Body of pancreas (tissue), 4 donors: ENCODE results near the gene RAMAC. TPM values are rescaled to one million over a fixed set of nuclear protein-coding genes. Genes with fewer than 3 reads are reported as not detected.
"Not testable (repeated sequence)": the region's sequence is repeated elsewhere in the genome, so short reads cannot be mapped to it uniquely, and the experiment has no call there.

Experiments
- ATAC-seq: fragments of 150-250 bp; one replicate; pipeline ENCODE4 v1.9.1; 2016
- DNase-seq, 4 donors: peaks; one replicate each; pipeline ENCODE4 v3.0.0-alpha.2; 2019
- H3K27ac ChIP-seq, 4 donors: fragments of 200-600 bp; sonication (generic); 1 replicate in 3 of 4; 2 replicates in 1 of 4; pipeline versions ENCODE4 v1.5.1 to v1.6.1; 2016 to 2019; ENCODE audit warnings: mild to moderate bottlenecking in 1 of 4, mixed read lengths in 1 of 4, moderate library complexity in 1 of 4
- H3K27me3 ChIP-seq, 2 donors: fragments of 200-600 bp; sonication (generic); one replicate each; pipeline ENCODE4 v1.6.0; 2016; ENCODE audit warnings: mild to moderate bottlenecking in 1 of 2
- H3K36me3 ChIP-seq, 2 donors: fragments of 200-600 bp; sonication (generic); replicated peaks in 1 of 2; 2 replicates each; pipeline ENCODE4 v1.5.1; 2016; ENCODE audit warnings: low read depth in 2 of 2; ENCODE audit not compliant: insufficient read depth in 1 of 2
- H3K4me1 ChIP-seq: fragments of 200-600 bp; sonication (generic); one replicate; pipeline ENCODE4 v1.6.0; 2016
- H3K4me3 ChIP-seq, 2 donors: fragments of 200-600 bp; sonication (generic); 1 replicate in 1 of 2; 2 replicates in 1 of 2; pipeline ENCODE4 v1.5.1; 2016 to 2019
- H3K9me3 ChIP-seq, 3 donors: fragments of 200-600 bp; sonication (generic); 1 replicate in 2 of 3; 2 replicates in 1 of 3; pipeline ENCODE4 v1.5.1; 2016
- POLR2A ChIP-seq, 3 donors: fragments of 450-650 bp; IDR thresholded peaks; one replicate each; pipeline ENCODE4 v1.6.1; 2016; ENCODE audit warnings: antibody characterized with exemption in 3 of 3, mild to moderate bottlenecking in 2 of 3
- WGBS, 2 donors: methylation state at CpG; one replicate each; pipeline ENCODE4 v1.1.5; 2017; 5-methylcytosine and 5-hydroxymethylcytosine counted together
- intact Hi-C: fragments of 100-400 bp; cut with DNase I; formaldehyde crosslinking; loops from one replicate; pipeline ENCODE4 v1.15.1; 2023
- total RNA-seq, 2 donors: library from RNA; depleted of rRNA; stranded (reverse); fragments of >200 nt; gene quantifications; one replicate each; pipeline ENCODE4 v1.1.0, GENCODE V29; 2016
- TF ChIP-seq, protein P1 (sequence below), 7 experiments: fragments of 450-650 bp in 4 of 7; fragments of 200-600 bp in 3 of 7; sonication (generic) in 3 of 7; IDR thresholded peaks; one replicate each; pipeline ENCODE4 v1.5.1; 2016 to 2019; ENCODE audit warnings: antibody characterized with exemption in 7 of 7

RAMAC gene
- total RNA-seq, 2 donors from 2014 or later = 9.1 to 12.2 TPM

DNA sequence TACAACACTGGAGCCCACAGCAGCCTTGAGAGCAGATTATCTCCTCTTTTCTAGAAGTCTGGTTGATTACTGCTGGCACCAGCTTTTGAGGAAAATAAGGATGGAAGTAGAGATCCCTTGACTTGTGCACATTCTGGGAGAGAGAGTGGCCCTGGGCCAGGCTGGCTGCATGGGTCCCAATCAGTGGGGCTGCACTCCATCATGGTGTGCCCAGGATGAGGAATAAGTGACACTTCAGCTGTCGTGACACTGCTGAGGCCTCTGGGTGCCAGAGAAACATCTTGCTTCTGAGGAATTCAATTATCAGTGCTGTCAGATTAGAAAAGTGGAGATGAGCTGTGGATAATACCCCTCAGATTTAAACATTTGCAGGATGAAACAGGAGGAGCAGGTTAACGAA, 9.1 kb downstream of the RAMAC start:
- no peak for DNase-seq
- 80 to 93% methylated on average over 2 of the region's 2 CpGs for WGBS, 2 donors
- intact Hi-C loops = loop anchor here (5.0 kb wide), 1 partner anchor 148 kb away; no protein-coding TSS in a partner anchor
- Histone ChIP-seq H3K36me3 (no peaks in the 10 kb centered on the region), H3K4me3 (no peak overlapping the region), H3K27ac (no peak overlapping the region), H3K9me3 (no peaks in the 10 kb centered on the region), H3K27me3 (no peaks in the 10 kb centered on the region), H3K4me1 (peaks cover 18% of the 10 kb centered on the region)
- no peak for ATAC-seq
- TF ChIP-seq, protein P1, sequence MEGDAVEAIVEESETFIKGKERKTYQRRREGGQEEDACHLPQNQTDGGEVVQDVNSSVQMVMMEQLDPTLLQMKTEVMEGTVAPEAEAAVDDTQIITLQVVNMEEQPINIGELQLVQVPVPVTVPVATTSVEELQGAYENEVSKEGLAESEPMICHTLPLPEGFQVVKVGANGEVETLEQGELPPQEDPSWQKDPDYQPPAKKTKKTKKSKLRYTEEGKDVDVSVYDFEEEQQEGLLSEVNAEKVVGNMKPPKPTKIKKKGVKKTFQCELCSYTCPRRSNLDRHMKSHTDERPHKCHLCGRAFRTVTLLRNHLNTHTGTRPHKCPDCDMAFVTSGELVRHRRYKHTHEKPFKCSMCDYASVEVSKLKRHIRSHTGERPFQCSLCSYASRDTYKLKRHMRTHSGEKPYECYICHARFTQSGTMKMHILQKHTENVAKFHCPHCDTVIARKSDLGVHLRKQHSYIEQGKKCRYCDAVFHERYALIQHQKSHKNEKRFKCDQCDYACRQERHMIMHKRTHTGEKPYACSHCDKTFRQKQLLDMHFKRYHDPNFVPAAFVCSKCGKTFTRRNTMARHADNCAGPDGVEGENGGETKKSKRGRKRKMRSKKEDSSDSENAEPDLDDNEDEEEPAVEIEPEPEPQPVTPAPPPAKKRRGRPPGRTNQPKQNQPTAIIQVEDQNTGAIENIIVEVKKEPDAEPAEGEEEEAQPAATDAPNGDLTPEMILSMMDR (IDR thresholded peaks at IDR 0.05) = no peak
- TF ChIP-seq POLR2A (IDR thresholded peaks at IDR 0.05) = no peak

DNA sequence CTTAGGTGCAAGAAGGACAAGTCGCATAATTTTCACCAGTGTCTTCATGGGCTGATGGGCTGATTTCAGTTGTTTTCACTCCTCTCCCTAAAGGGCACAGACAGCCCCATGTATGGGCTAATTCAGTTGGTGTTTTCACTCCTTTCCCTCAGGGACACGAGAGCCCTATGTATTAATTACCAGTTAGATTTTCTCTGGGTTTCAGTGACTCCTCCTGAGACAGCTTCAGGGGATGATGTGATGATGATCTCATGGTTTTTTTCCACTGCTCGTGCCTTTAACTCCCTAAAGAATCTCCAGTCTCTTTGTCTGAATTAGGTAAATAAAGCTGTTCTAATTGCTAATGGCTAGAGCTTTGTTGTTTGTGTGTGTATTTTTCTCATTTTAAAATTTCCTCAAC, 9.9 kb downstream of the RAMAC start:
- intact Hi-C loops = loop anchor here (5.0 kb wide), 1 partner anchor 149 kb away; no protein-coding TSS in a partner anchor
- WGBS, 2 donors = 81 to 86% methylated on average over 3 of the region's 3 CpGs
- Histone ChIP-seq H3K4me1 (peaks cover 25% of the 10 kb centered on the region), H3K4me3 (no peak overlapping the region), H3K27me3 (no peaks in the 10 kb centered on the region), H3K36me3 (no peaks in the 10 kb centered on the region), H3K9me3 (no peaks in the 10 kb centered on the region), H3K27ac (no peak overlapping the region)
- ATAC-seq (no peak), DNase-seq (no peak)
- TF ChIP-seq, protein P1 (IDR thresholded peaks at IDR 0.05) = no peak
- no peak for TF ChIP-seq POLR2A (IDR thresholded peaks at IDR 0.05)

DNA sequence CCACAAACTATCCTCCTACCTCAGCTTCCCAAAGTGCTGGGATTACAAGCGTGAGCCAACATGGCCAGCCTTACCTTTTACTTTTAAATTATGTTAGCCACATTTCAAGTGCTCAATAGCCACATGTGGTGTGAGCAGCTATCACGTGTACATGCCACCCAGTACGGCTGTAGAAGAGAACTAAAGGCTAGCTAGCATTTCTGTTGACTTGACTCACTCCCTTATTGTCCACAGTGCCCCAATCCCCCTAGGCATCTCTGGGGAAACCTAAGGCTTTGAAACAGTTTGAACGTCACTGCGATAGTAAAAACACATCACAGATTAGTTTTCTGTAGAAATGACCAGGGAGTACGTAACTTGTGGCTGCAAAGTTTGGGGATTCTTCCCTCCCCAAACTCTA, 13.4 kb downstream of the RAMAC start:
- intact Hi-C loops = loop anchor here (5.0 kb wide), 1 partner anchor 152 kb away; no protein-coding TSS in a partner anchor
- ATAC-seq = no peak
- H3K4me3 ChIP-seq = no peak overlapping the region
- H3K9me3 ChIP-seq = no peaks in the 10 kb centered on the region
- H3K36me3 ChIP-seq = no peaks in the 10 kb centered on the region
- peaks cover 17% of the 10 kb centered on the region for H3K4me1 ChIP-seq
- no peak for DNase-seq
- TF ChIP-seq, protein P1 (IDR thresholded peaks at IDR 0.05) = no peak
- no peaks in the 10 kb centered on the region for H3K27me3 ChIP-seq
- H3K27ac ChIP-seq = peak overlapping the region; percentile 66 to 80 (median 74)
- 90 to 92% methylated on average over 6 of the region's 6 CpGs for WGBS, 2 donors

DNA sequence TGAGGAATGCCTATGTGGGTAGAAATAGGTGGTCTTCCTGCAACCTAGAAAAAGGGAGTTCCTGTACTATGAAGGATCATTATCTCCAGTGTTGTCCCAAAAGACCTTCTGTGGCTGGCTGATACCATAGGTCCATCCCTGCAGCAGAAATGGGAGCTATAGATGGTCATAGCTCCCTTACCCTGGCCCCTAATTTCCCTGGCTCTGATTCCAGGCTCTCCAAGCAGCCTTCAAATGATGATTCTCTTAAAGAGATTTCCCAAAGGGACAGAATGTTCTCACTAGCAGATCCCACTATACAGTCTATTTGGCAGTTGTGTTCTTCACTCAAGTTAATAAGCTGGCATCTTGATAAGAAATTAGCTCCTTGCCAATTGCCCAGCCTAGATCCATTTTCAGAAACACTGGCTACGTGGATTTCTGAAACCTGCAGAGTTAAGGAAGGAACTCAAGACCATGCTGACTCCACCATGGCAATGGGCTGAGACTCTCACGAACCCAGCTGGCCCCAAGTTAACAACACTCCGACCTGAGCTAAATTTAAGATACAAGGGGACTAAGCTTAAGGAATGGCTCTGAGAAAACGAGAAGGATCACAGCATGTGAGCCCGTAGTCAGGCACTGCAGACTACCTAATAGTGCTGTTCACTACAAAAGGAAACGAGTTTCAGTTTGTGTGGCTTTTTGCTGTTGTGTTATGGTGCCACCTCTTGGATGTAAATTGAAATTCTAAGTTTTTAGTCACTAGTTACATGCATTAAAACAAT, 14.1 kb downstream of the RAMAC start:
- peak; percentile 27 to 59 (median 46) for DNase-seq

DNA sequence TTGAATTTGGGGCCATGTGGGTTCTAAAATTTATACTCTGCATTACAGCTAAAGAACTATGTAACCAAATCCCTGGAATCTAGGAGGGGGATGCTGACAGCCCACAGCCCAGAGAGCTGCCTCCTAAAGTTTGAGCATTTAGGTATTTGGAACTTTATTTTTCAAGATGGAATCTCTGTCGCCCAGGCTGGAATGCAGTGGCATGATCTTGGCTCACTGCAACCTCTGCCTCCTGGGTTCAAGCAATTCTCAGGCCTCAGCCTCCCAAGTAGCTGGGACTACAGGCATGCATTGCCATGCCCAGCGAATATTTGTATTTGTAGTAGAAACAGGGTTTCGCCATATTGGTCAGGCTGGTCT, 14.6 kb downstream of the RAMAC start:
- H3K36me3 ChIP-seq, DNase-seq, H3K27me3 ChIP-seq, intact Hi-C loops, ATAC-seq, H3K4me3 ChIP-seq, H3K9me3 ChIP-seq: not testable (repeated sequence)
- WGBS, 2 donors = 38 to 78% methylated on average over 3 of the region's 3 CpGs
- H3K27ac ChIP-seq = peak overlapping the region in 3 of 4 donors; percentile 74 to 80 (median 75)
- peaks cover 17% of the 10 kb centered on the region for H3K4me1 ChIP-seq

More for the DNA sequence above, 14.1 kb downstream of the RAMAC start:
- H3K4me3 ChIP-seq = no peak overlapping the region
- peaks cover 17% of the 10 kb centered on the region for H3K4me1 ChIP-seq
- peak overlapping the region; percentile 66 to 80 (median 74) for H3K27ac ChIP-seq
- whole genome bisulfite sequencing, 2 donors = 0 to 3% methylated on average over 6 of the region's 6 CpGs
- TF ChIP-seq, protein P1 (IDR thresholded peaks at IDR 0.05) = peak; percentile 42 to 90 (median 81)
- TF ChIP-seq POLR2A (IDR thresholded peaks at IDR 0.05) = peak in 1 of 3 donors; percentile 16
- no peaks in the 10 kb centered on the region for H3K9me3 ChIP-seq
- peaks cover 0 to 4% of the 10 kb centered on the region in 2 donors for H3K36me3 ChIP-seq
- peak; percentile 91 for ATAC-seq
- intact Hi-C loops = loop anchor here (5.0 kb wide), 1 partner anchor 153 kb away; no protein-coding TSS in a partner anchor
- H3K27me3 ChIP-seq = no peaks in the 10 kb centered on the region
